OCI-LY1 (cell line): ENCODE results near the gene EPN2.
"Not testable (repeated sequence)": the region's sequence is repeated elsewhere in the genome, so short reads cannot be mapped to it uniquely, and the experiment has no call there.

Source experiments
- H2AFZ ChIP-seq: fragments of 200-600 bp; sonication (generic), shearing (Covaris generic); 2 replicates; pipeline ENCODE4 v1.6.0; 2014; ENCODE audit warnings: antibody characterized with exemption, mild to moderate bottlenecking, low read length
- H3F3A ChIP-seq: fragments of 200-600 bp; sonication (generic), shearing (Covaris generic); 2 replicates; pipeline ENCODE4 v1.6.0; 2014; ENCODE audit warnings: mild to moderate bottlenecking, antibody characterized with exemption, low read length, moderate library complexity; ENCODE audit not compliant: insufficient read depth
- H3K27ac ChIP-seq: fragments of 200-600 bp; sonication (generic); 2 replicates; pipeline ENCODE4 v1.5.1; 2014; ENCODE audit warnings: low read length, mixed run types, mild to moderate bottlenecking, low read depth; ENCODE audit not compliant: poor library complexity, severe bottlenecking
- H3K27me3 ChIP-seq: fragments of 200-600 bp; sonication (generic); 2 replicates; pipeline ENCODE4 v1.6.0; 2014; ENCODE audit warnings: antibody characterized with exemption, mild to moderate bottlenecking, low read length, moderate library complexity; ENCODE audit not compliant: insufficient read depth
- H3K36me3 ChIP-seq: fragments of 200-600 bp; sonication (generic); 2 replicates; pipeline ENCODE4 v1.6.1; 2014; ENCODE audit warnings: mild to moderate bottlenecking, antibody characterized with exemption, low read length, moderate library complexity, mixed read lengths; ENCODE audit not compliant: insufficient read depth
- H3K4me1 ChIP-seq: fragments of 200-600 bp; sonication (generic); 2 replicates; pipeline ENCODE4 v1.5.1; 2014; ENCODE audit warnings: mild to moderate bottlenecking, low read length, moderate library complexity; ENCODE audit not compliant: insufficient read depth, severe bottlenecking
- H3K4me2 ChIP-seq: fragments of 200-600 bp; sonication (generic), shearing (Covaris generic); 2 replicates; pipeline ENCODE4 v1.6.1; 2014; ENCODE audit warnings: low read length
- H3K4me3 ChIP-seq: fragments of 200-600 bp; sonication (generic); 2 replicates; pipeline ENCODE4 v1.5.1; 2014; ENCODE audit warnings: low read length, low read depth, mild to moderate bottlenecking, mixed read lengths; ENCODE audit not compliant: poor library complexity, severe bottlenecking
- H3K79me2 ChIP-seq: fragments of 200-600 bp; shearing (Covaris generic); 2 replicates; pipeline ENCODE4 v1.6.1; 2016; ENCODE audit warnings: mixed run types, low read length, mixed read lengths; ENCODE audit not compliant: insufficient read depth
- H3K9ac ChIP-seq: fragments of 200-600 bp; sonication (generic), shearing (Covaris generic); 2 replicates; pipeline ENCODE4 v1.6.1; 2014; ENCODE audit warnings: mild to moderate bottlenecking, low read length, mixed read lengths
- H3K9me2 ChIP-seq: fragments of 200-600 bp; sonication (generic), shearing (Covaris generic); 2 replicates; pipeline ENCODE4 v1.6.1; 2014; ENCODE audit warnings: low read depth, mild to moderate bottlenecking, low read length, mixed read lengths
- H3K9me3 ChIP-seq: fragments of 200-600 bp; shearing (Covaris generic); 2 replicates; pipeline ENCODE4 v1.6.1; 2014; ENCODE audit warnings: low read length, mixed read lengths
- H4K20me1 ChIP-seq: fragments of 200-600 bp; sonication (generic), shearing (Covaris generic); 2 replicates; pipeline ENCODE4 v1.6.0; 2016; ENCODE audit warnings: mild to moderate bottlenecking, low read length; ENCODE audit not compliant: insufficient read depth

The EPN2 gene

GRCh38 chr17:19215074-19215860 is 21.9 kb upstream of the EPN2 start:
- not testable (repeated sequence) for H4K20me1 ChIP-seq, H3K9ac ChIP-seq, H3K4me1 ChIP-seq, H2AFZ ChIP-seq, H3K36me3 ChIP-seq, H3K4me3 ChIP-seq, H3K79me2 ChIP-seq, H3K9me2 ChIP-seq, H3F3A ChIP-seq, H3K27ac ChIP-seq, H3K4me2 ChIP-seq, H3K27me3 ChIP-seq, H3K9me3 ChIP-seq

- not testable (repeated sequence) for H3K9me2 ChIP-seq, H2AFZ ChIP-seq, H3K4me2 ChIP-seq, H3K4me1 ChIP-seq, H3K4me3 ChIP-seq, H3F3A ChIP-seq, H3K36me3 ChIP-seq, H3K27ac ChIP-seq, H3K9me3 ChIP-seq, H3K27me3 ChIP-seq, H3K79me2 ChIP-seq, H4K20me1 ChIP-seq, H3K9ac ChIP-seq
Observed at GRCh38 chr17:19216148-19216926, 20.8 kb upstream of the EPN2 start.

- not testable (repeated sequence) for H3K27ac ChIP-seq, H3K9me3 ChIP-seq, H3K4me1 ChIP-seq, H3F3A ChIP-seq, H2AFZ ChIP-seq, H3K36me3 ChIP-seq, H3K4me2 ChIP-seq, H3K9ac ChIP-seq, H3K27me3 ChIP-seq, H3K9me2 ChIP-seq, H3K4me3 ChIP-seq, H3K79me2 ChIP-seq, H4K20me1 ChIP-seq
Observed at GRCh38 chr17:19218914-19219313, 18.3 kb upstream of the EPN2 start.

GRCh38 chr17:19219384-19219783 is 17.8 kb upstream of the EPN2 start:
- not testable (repeated sequence) for H3K9me3 ChIP-seq, H4K20me1 ChIP-seq, H3K79me2 ChIP-seq

GRCh38 chr17:19220195-19220594 is 17.0 kb upstream of the EPN2 start:
- H3F3A ChIP-seq: not testable (repeated sequence)

More at GRCh38 chr17:19219384-19219783, 17.8 kb upstream of the EPN2 start:
- H3F3A ChIP-seq, H3K9me2 ChIP-seq, H3K36me3 ChIP-seq, H2AFZ ChIP-seq, H3K9ac ChIP-seq, H3K27ac ChIP-seq, H3K4me3 ChIP-seq, H3K27me3 ChIP-seq, H3K4me1 ChIP-seq, H3K4me2 ChIP-seq: not testable (repeated sequence)

GRCh38 chr17:19226610-19227588 is 10.3 kb upstream of the EPN2 start:
- H3K9me3 ChIP-seq, H3F3A ChIP-seq, H3K4me3 ChIP-seq, H3K79me2 ChIP-seq, H3K27me3 ChIP-seq, H3K9me2 ChIP-seq, H3K4me2 ChIP-seq, H3K36me3 ChIP-seq, H2AFZ ChIP-seq, H3K9ac ChIP-seq, H3K27ac ChIP-seq, H4K20me1 ChIP-seq, H3K4me1 ChIP-seq: not testable (repeated sequence)

More at GRCh38 chr17:19220195-19220594, 17.0 kb upstream of the EPN2 start:
- not testable (repeated sequence) for H3K9me2 ChIP-seq, H3K79me2 ChIP-seq, H3K27me3 ChIP-seq, H3K4me2 ChIP-seq, H3K9me3 ChIP-seq, H3K27ac ChIP-seq, H3K9ac ChIP-seq, H3K36me3 ChIP-seq, H4K20me1 ChIP-seq, H2AFZ ChIP-seq, H3K4me1 ChIP-seq, H3K4me3 ChIP-seq

- not testable (repeated sequence) for H3K27ac ChIP-seq, H2AFZ ChIP-seq, H3K9ac ChIP-seq, H3K9me2 ChIP-seq, H3K27me3 ChIP-seq, H3K4me1 ChIP-seq, H3K4me2 ChIP-seq, H3K79me2 ChIP-seq, H3F3A ChIP-seq, H3K36me3 ChIP-seq, H4K20me1 ChIP-seq, H3K9me3 ChIP-seq, H3K4me3 ChIP-seq
Observed at GRCh38 chr17:19234676-19235075, 2.5 kb upstream of the EPN2 start.
